VCaP (cell line): ENCODE results near the gene SUCNR1.
A peak's percentile ranks its signal among the peaks of the same experiment; 100 is the strongest.

Experiments
- H3K27ac ChIP-seq: fragments of 450-650 bp; 2 replicates; pipeline ENCODE4 v1.5.1; 2017
- CTCF ChIP-seq: fragments of 450-650 bp; conservative IDR thresholded peaks from 2 replicates; pipeline ENCODE4 v1.5.1; 2017; ENCODE audit warnings: mild to moderate bottlenecking, moderate library complexity

SUCNR1 gene

DNA sequence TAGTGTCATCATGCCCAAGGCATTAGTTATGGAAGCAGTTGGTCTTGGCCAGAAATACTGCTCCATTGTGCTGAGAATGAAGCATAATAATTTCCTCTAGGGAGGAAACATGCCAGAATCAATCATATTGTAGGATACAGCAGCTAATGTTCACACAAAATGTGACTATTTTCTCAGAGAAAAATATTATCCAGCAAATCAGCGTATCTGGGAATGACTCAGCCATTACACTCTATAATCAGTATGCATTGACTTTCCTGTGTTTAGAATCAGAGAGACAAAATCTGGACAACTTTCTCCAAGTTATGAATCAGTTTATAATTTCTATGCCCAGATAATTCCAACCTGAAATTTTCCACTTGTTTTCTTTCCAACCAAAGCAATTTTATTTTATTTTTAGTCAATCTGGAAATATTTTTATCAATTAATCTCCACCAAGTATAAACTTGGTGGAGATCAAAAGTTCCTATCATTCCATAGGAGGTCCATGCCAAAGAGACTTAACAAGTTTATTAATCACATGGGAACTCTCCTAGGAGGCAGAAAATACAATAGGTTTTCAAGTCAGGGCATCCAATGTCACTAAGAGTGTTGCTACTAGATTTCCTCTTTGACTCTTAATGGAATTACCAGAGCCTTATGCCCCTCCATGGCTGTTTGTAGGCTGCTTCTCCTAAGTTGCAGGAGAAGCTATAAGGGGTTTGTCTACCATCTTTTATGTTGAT, 36.4 kb downstream of the SUCNR1 start:
- no peak for TF ChIP-seq CTCF
- H3K27ac ChIP-seq, result no peak overlapping the region

DNA sequence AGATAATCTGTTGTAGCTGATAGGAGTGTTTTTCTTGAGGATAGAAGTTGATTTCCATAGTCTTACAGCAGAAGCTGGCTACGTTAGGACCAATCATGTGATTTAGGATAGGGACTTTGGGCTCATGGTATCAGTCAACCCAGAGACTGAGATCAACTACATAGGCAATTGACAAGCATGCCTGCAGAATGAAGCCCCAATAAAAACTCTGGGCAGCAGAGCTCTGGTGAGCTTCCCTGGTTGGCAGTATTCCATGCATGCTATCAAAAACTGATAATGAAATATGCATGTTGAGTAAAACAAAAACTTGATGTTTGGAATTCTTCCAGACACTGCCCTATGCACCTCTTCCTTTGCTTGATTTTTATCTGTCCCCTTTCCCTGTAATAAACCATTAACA, 38.0 kb downstream of the SUCNR1 start:
- no peak for TF ChIP-seq CTCF
- no peak overlapping the region for H3K27ac ChIP-seq

DNA sequence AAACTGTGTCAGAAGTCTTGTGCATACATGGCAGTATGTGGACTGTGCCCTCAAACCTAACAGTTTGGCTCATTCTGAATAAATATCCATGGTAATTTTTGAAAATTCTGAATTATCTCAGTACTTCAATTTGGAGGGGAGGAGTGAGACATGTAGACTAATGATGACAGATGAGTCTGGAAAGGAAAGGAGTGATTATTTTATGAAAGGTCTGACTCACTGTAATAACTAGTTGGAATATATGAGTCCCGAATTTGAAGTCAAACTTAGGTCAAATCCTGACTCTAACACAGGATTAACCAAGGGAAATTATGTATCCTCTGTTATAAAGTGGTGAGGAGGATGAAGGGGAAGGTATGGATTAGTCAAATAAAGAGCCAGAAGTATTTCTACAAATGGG, 38.6 kb downstream of the SUCNR1 start:
- TF ChIP-seq CTCF, result no peak
- no peak overlapping the region for H3K27ac ChIP-seq

- no peak for TF ChIP-seq CTCF
Measured at GRCh38 chr3:151916781-151917180, 43.3 kb downstream of the SUCNR1 start.

GRCh38 chr3:151918253-151919029, 45.0 kb downstream of the SUCNR1 start:
- TF ChIP-seq CTCF, result peak; percentile 81
- H3K27ac ChIP-seq, result no peak overlapping the region

More at GRCh38 chr3:151916781-151917180, 43.3 kb downstream of the SUCNR1 start:
- H3K27ac ChIP-seq, result no peak overlapping the region

- no peak overlapping the region for H3K27ac ChIP-seq
- no peak for TF ChIP-seq CTCF
Measured at GRCh38 chr3:151919030-151919328, 45.5 kb downstream of the SUCNR1 start.

- no peak overlapping the region for H3K27ac ChIP-seq
- TF ChIP-seq CTCF, result no peak
Measured at GRCh38 chr3:151919446-151919845, 46.0 kb downstream of the SUCNR1 start.
